Motor neuron (in vitro differentiated cells): ENCODE results near the gene SETBP1. TPM values are rescaled to one million over a fixed set of nuclear protein-coding genes. Genes with fewer than 3 reads are reported as not detected.
A peak's percentile ranks its signal among the peaks of the same experiment; 100 is the strongest.

ENCODE experiments used
- ATAC-seq, 8 experiments: fragments of 200-7000 bp; cut with Tn5 transposase; replicated peaks in 6 of 8; 2 replicates each; pipeline ENCODE4 v1.8.0; 2021; ENCODE audit warnings: mild to moderate bottlenecking in 8 of 8, moderate library complexity in 8 of 8
- H3K27ac ChIP-seq, 2 donors: fragments of 250-450 bp; sonication (Bioruptor Pico); 2 replicates each; pipeline ENCODE4 v1.9.0; 2021; ENCODE audit warnings: antibody characterized with exemption in 2 of 2, mild to moderate bottlenecking in 2 of 2, moderate library complexity in 1 of 2
- H3K4me1 ChIP-seq, 2 donors: fragments of 250-450 bp; sonication (Bioruptor Pico); replicated peaks in 1 of 2; 2 replicates each; pipeline ENCODE4 v1.6.1; 2021; ENCODE audit warnings: antibody characterized with exemption in 2 of 2, mild to moderate bottlenecking in 2 of 2, moderate library complexity in 1 of 2
- H3K4me3 ChIP-seq, 5 donors: fragments of 250-450 bp; sonication (Bioruptor Pico); 2 replicates each; pipeline ENCODE4 v1.9.0; 2021; ENCODE audit warnings: antibody characterized with exemption in 5 of 5, mild to moderate bottlenecking in 5 of 5, moderate library complexity in 4 of 5
- whole genome bisulfite sequencing, 10 experiments: fragments of 450-650 bp; shearing (Covaris generic); methylation state at CpG; one replicate each; pipeline ENCODE4 v1.0.0; 2022; 5-methylcytosine and 5-hydroxymethylcytosine counted together
- in situ Hi-C, 9 experiments: fragments of 400-800 bp; cut with MboI; loops; one replicate each; pipeline ENCODE4 v1.15.0; 2021; ENCODE audit warnings: low sequenced_read_pairs in 9 of 9, low pct_unique_long_range_greater_than_20kb in 2 of 9; ENCODE audit not compliant: unreplicated experiment in 9 of 9
- total RNA-seq, 8 experiments: library from RNA; unstranded; fragments of 300-600 nt; gene quantifications; 2 replicates each; pipeline versions ENCODE4 v1.2.3 to v1.2.4, GENCODE V29; 2022

Gene SETBP1
- total RNA-seq, 8 experiments from 2014 or later = 1.3 to 37.0 (median 27.5) TPM

DNA sequence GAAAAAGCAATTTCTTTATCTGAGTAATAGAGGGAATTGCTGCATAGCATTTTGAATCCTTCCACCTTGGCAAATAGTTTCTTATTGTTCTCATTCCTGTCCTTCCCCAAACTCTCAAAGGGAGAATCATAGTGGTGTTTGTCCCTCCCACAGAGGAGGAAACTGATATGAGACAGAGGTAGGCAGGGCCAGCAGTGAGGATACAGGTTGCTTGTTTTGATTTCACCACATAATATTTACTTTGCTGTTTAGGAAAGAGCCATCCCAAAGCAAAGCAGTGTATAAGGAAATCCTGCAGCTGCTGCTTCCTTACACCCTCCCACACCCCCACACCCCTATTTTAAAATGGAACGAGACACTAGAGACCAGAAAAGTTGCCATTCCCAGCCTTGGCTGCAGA lies 195.3 kb downstream of the SETBP1 start:
- Histone ChIP-seq H3K4me1 (peaks cover under 1% of the 10 kb centered on the region in 2 donors), H3K4me3 (no peak overlapping the region), H3K27ac (no peak overlapping the region)
- no peak for ATAC-seq
- in situ Hi-C loops = loop anchor here in 1 of 9 experiments (25.0 kb wide), 1 partner anchor 189 kb away; the partner anchor contains the start of gene SETBP1
- 43 to 100% (median 70%) methylated on average over 1 of the region's 1 CpG; no CpG with 5 or more reads in 4 of the 10 experiments for WGBS, 10 experiments

DNA sequence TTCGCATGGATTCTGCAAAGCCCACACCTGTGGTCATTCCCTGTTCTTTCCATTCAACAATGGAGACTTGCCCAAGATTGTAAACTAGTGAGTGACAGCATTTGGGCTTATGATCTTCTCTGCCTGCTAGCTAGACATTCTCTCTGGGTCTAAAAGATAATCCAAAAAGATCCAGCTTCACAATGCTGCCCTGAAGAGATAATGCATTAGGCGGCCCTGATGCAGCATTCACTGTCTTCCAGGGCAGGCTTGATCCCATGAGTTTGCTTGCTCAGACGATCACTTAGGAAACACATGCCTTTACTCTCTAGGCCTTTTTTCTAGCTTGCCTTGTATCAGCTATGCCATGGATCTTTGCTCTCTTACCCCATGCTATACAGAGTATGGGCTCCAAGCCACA lies 196.1 kb downstream of the SETBP1 start:
- WGBS, 10 experiments = 80 to 100% (median 93%) methylated on average over 1 to 3 of the region's 3 CpGs; no CpG with 5 or more reads in 2 of the 10 experiments
- peaks cover 6 to 8% of the 10 kb centered on the region in 2 donors for H3K4me1 ChIP-seq
- no peak overlapping the region for H3K27ac ChIP-seq
- no peak overlapping the region for H3K4me3 ChIP-seq
- no peak for ATAC-seq
- in situ Hi-C loops = loop anchor here in 1 of 9 experiments (25.0 kb wide), 1 partner anchor 189 kb away; the partner anchor contains the start of gene SETBP1

DNA sequence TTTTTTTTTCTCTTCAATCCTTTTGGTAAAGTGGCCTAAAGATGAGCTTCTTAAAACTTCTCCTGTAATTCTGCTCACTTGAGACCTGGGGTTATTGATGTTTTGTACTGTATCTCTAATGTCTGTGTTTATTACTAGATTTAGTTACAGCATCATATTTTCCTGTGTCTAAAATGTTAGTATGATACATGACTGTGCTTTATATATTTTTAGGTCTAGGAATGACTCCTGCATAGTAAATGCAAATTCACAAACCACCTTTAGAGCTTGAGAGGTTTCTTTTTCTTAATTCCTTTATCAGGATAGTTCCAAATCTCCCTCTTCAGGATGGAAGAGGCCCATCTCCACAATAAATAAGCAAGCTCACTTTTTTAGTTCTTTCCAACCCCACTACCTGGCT lies 197.6 kb downstream of the SETBP1 start:
- Histone ChIP-seq H3K27ac (no peak overlapping the region), H3K4me1 (peaks cover 22 to 23% of the 10 kb centered on the region in 2 donors), H3K4me3 (no peak overlapping the region)
- ATAC-seq = no peak
- in situ Hi-C loops = loop anchor here in 1 of 9 experiments (25.0 kb wide), 1 partner anchor 191 kb away; the partner anchor contains the start of gene SETBP1

DNA sequence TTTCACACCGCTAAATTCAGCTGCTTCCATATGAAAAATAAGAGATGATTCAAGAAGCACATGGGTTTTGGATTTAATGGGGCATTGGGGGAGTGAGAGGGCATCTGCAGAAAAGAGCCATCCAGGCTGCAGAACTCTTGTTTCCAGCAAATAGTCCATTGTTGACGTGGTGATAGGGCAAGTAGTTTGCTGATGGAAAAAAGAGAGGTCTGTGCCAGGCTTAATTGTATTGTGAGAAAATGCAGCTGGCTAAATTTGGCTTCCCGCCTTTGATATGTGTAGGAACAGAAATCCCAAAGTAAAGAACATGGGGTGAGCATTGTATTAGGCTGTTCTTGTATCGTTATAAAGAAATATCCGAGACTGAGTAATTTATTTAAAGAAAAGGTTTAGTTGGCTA lies 199.5 kb downstream of the SETBP1 start:
- Histone ChIP-seq H3K27ac (no peak overlapping the region), H3K4me1 (peaks cover 22 to 30% of the 10 kb centered on the region in 2 donors), H3K4me3 (no peak overlapping the region)
- ATAC-seq = no peak
- WGBS, 10 experiments = 88 to 100% (median 96%) methylated on average over 1 to 5 of the region's 5 CpGs; no CpG with 5 or more reads in 2 of the 10 experiments
- in situ Hi-C loops = loop anchor here in 1 of 9 experiments (25.0 kb wide), 1 partner anchor 193 kb away; the partner anchor contains the start of gene SETBP1

DNA sequence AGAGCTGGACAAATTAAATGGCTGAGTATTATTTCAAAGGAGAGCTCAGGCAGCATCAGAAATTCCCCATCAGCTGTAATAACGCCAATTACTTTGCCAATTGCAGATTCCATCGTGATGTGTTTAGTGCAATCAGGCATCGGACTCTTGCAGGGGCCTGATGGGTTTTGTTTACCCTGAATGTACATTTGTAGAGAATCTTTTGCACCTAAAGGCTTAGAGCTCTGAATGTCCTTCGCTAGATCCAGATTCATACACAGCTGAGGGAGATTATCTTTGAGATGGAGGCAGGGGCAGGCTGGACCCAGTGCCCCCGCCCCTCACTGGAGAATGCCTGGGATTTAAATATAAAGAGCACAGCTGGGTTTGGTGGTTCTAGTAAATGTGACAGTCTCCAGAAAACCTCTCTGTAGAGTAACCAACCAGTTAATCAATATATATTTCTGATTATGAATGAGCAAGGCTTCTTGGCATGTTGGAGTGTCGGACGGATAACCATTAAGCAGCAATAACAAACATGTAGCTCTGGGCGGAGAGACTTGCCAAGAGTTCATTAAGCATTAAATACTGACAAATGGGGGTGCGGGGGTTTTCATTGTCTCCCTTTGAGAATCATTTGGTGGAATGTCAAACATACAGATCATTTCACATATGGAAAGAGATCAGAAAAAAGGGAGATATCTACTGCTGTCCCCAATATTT lies 200.9 kb downstream of the SETBP1 start:
- WGBS, 10 experiments = 61 to 100% (median 71%) methylated on average over 1 to 7 of the region's 9 CpGs
- peak in 5 of 8 experiments; percentile 18 to 47 (median 43) for ATAC-seq
- H3K4me1 ChIP-seq = peaks cover 22 to 30% of the 10 kb centered on the region in 2 donors
- peak overlapping the region; percentile 28 to 45 for H3K27ac ChIP-seq
- no peak overlapping the region for H3K4me3 ChIP-seq
- in situ Hi-C loops = loop anchor here in 1 of 9 experiments (25.0 kb wide), 1 partner anchor 194 kb away; the partner anchor contains the start of gene SETBP1

DNA sequence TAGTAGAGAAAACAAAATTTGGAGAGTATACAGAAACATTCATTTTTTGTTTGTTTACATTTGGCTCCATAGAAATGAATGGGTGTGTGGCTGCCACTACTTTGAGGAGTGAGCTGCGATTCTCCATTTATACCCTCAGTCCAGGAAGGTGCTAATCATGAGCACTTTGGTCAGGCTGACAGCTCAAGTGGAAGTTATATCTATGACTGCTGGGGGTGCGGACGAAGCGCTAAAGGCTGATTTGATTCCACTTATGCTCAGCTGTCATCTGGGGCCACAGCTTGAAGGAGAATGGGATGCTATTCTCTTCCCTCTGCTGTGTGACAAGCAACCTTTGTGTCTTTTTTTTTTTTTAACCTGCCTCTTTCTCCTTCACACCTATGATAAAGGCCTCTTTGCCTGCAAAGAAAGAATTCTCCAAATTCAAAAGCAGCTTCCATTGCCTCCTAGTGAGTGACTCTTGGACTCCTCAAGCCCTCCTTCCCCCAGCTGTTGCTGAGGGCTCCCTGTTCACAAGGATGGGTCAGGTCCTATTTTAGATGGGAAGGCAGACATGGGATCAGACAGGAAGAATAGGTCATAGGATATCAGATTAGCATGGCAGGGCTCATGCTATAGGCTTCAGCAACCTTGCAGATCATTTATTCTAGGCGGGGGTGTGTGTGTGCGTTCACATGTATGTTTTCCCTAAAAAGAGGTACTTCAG lies 201.6 kb downstream of the SETBP1 start:
- in situ Hi-C loops = loop anchor here in 1 of 9 experiments (25.0 kb wide), 1 partner anchor 195 kb away; the partner anchor contains the start of gene SETBP1
- WGBS, 10 experiments = 66 to 100% (median 91%) methylated on average over 1 to 6 of the region's 6 CpGs; no CpG with 5 or more reads in 3 of the 10 experiments
- no peak overlapping the region for H3K4me3 ChIP-seq
- peak overlapping the region in 1 of 2 donors; percentile 6 for H3K27ac ChIP-seq
- ATAC-seq = peak in 5 of 8 experiments; percentile 53 to 78 (median 76)
- peaks cover 28 to 36% of the 10 kb centered on the region in 2 donors for H3K4me1 ChIP-seq

DNA sequence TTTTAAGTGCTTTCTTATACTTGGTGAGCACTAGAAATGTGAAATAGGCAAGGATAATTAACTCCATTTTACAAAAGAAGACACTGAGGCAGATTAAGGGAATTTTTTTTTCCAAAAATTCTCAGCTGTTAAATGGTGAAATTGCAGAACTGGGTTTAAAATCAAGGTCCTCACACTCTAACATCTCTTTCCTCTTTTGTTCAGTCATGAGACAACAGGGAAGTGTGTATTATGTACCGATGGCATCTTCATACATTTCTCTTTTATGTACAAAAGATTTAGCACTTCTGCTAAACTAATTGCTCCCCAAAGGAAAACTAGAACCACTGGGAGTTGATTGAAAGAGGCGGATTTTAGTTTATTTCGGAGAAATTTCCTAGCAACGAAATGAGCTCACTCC lies 203.0 kb downstream of the SETBP1 start:
- 43 to 100% (median 94%) methylated on average over 1 to 4 of the region's 4 CpGs for WGBS, 10 experiments
- in situ Hi-C loops = loop anchor here in 1 of 9 experiments (25.0 kb wide), 1 partner anchor 196 kb away; the partner anchor contains the start of gene SETBP1
- no peak for ATAC-seq
- H3K27ac ChIP-seq = no peak overlapping the region
- no peak overlapping the region for H3K4me3 ChIP-seq
- peaks cover 35 to 39% of the 10 kb centered on the region in 2 donors for H3K4me1 ChIP-seq

DNA sequence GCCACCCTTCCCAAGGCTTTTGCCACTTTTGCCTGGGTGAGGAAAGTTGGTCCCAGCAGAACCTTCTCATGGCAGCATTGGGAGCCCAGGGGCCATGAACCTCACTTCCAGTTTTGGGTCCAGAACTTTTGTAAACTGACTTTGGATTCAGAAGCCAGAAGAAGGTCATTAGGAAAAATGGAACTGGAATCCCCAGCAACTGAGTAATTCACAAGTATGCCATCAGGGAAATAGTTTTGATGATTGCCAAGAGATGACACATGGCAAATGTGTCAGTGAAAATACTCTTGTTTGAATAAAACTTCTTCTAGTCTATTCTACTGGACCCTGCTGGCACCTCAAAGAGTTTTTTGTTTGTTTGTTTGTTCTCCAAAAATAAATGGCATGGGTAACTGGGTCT lies 203.7 kb downstream of the SETBP1 start:
- peaks cover 35 to 39% of the 10 kb centered on the region in 2 donors for H3K4me1 ChIP-seq
- in situ Hi-C loops = loop anchor here in 1 of 9 experiments (25.0 kb wide), 1 partner anchor 197 kb away; the partner anchor contains the start of gene SETBP1
- H3K4me3 ChIP-seq = no peak overlapping the region
- no peak overlapping the region for H3K27ac ChIP-seq
- no peak for ATAC-seq

DNA sequence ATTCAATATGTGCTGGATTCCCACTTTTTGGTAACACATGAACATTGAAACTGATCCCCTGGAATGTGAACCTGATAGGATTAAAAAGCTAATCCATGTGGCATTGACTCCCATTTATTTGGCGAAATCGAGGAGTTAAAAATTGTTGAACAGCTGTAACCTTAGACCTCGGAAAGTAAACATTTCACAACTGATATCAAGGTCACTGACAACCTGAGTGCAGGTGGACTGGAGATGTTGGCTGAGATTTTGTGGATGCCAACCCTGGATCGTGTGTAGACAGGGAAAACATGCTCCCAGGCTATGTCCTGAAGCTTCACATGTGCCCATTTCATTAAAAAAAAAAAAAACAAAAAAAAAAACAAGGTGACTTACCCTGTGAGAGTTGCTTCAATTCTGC lies 204.8 kb downstream of the SETBP1 start:
- H3K4me3 ChIP-seq = no peak overlapping the region
- in situ Hi-C loops = loop anchor here in 1 of 9 experiments (25.0 kb wide), 1 partner anchor 198 kb away; the partner anchor contains the start of gene SETBP1
- ATAC-seq = no peak
- WGBS, 10 experiments = 68 to 100% (median 94%) methylated on average over 1 to 4 of the region's 4 CpGs; no CpG with 5 or more reads in 2 of the 10 experiments
- peaks cover 35 to 39% of the 10 kb centered on the region in 2 donors for H3K4me1 ChIP-seq
- no peak overlapping the region for H3K27ac ChIP-seq

DNA sequence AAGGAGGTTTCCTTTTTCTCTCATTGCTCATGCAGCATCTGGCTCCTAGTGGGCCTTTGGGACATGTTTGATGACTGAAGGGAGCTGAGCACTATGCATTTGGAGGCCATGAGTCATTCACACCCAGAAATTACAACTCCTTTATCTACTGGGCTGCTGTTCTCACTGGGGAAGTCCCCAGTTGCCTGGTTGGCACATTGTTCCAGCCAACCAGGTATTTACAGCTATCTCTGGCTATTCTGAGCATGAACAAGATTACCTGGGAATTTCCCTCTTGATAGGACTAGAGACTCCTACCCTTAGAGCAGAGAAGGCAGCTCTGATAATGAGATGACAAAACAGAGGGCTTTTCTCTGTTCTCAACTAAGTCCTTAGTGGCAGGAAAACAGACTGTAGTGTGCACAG lies 206.5 kb downstream of the SETBP1 start:
- in situ Hi-C loops = loop anchor here in 1 of 9 experiments (25.0 kb wide), 1 partner anchor 200 kb away; the partner anchor contains the start of gene SETBP1
- ATAC-seq = peak; percentile 32 to 100 (median 78)
- H3K27ac ChIP-seq = peak overlapping the region in 1 of 2 donors; percentile 53
- H3K4me3 ChIP-seq = no peak overlapping the region
- H3K4me1 ChIP-seq = peaks cover 25 to 26% of the 10 kb centered on the region in 2 donors

DNA sequence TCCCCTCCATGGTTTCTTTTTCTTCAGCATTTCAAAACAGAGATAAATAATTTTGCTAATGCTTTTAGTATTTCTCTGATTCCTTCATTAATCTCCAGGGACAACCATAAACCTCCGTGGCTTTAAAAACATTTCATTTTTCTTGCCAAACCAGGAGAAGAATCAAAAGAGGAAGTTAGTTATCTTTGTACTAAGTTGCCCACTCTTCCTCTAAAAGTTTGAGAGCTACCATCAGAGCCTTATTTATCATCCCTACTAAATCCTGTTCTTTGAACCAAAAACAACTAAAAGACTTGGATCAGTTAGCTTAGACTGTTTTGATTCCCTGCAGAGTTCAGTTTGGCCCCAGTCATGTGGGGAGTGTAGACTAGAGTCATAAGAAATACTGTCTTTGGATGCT lies 208.4 kb downstream of the SETBP1 start:
- WGBS, 10 experiments = 15 to 100% (median 79%) methylated on average over 1 of the region's 1 CpG; no CpG with 5 or more reads in 1 of the 10 experiments
- H3K4me1 ChIP-seq = peaks cover 9 to 13% of the 10 kb centered on the region in 2 donors
- H3K4me3 ChIP-seq = no peak overlapping the region
- H3K27ac ChIP-seq = no peak overlapping the region
- ATAC-seq = no peak
- in situ Hi-C loops = loop anchor here in 1 of 9 experiments (25.0 kb wide), 1 partner anchor 202 kb away; the partner anchor contains the start of gene SETBP1

DNA sequence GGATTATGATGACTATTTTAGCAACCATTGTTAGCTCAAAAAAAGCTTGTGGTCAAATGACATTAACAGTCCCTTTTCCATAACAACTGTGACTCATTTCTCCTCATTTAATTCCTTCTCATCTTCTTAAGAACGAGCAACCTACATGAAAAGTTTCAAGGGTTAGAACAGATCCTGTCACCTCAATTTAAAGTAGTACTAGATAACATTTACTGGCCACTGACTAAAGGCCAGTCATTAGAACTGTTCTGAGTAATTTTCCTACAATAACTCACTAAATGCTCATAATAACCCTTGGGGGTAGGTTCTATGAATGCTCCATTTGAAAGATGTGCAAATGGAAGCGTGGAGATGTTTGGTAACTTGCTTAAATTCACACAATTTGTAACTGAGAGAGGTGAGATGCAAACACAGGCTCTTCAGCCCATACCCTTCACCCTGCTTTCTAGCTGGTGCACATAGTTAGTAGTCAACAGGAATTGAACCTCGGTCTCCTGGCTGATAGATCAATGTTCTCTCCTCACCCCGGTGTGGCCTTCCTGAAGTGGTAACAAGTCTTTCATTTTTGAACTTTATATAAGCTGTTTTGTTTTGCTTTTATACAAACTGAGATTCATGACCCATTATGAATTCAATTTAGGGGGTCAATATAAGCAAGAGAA lies 212.5 kb downstream of the SETBP1 start:
- Histone ChIP-seq H3K27ac (no peak overlapping the region), H3K4me1 (peaks cover 14% of the 10 kb centered on the region in 2 donors), H3K4me3 (no peak overlapping the region)
- ATAC-seq = peak in 1 of 8 experiments; percentile 15
- WGBS, 10 experiments = 53 to 100% (median 84%) methylated on average over 1 to 4 of the region's 4 CpGs
- in situ Hi-C loops = loop anchor here in 1 of 9 experiments (25.0 kb wide), 1 partner anchor 206 kb away; the partner anchor contains the start of gene SETBP1
